Fibroblast of skin of abdomen (primary cell): ENCODE data around the gene FAM149A. TPM values are rescaled to one million over a fixed set of nuclear protein-coding genes. Genes with fewer than 3 reads are reported as not detected.

ENCODE experiments used
- DNase-seq: peaks from one replicate; pipeline ENCODE4 v3.0.0-alpha.2; 2013
- polyA plus RNA-seq, 2 experiments: library from polyadenylated mRNA; unstranded; fragments of 120-200 nt; gene quantifications; one replicate each; pipeline ENCODE4 v1.2.1, GENCODE V29; 2013; ENCODE audit not compliant: insufficient read length in 2 of 2

Gene FAM149A
- polyA plus RNA-seq (2013, experiment 1 of 2; ENCODE audit: insufficient read length), result 1.9 TPM
- 2.9 TPM for polyA plus RNA-seq (2013, experiment 2 of 2; ENCODE audit: insufficient read length)

- no peak for DNase-seq
These were observed at the start of gene FAM149A for GRCh38 chr4:186104114-186104889. TSS of gene FAM149A (plus strand) at chr4:186104704.

- DNase-seq, result no peak
These were observed 46.1 kb upstream of the FAM149A start for GRCh38 chr4:186058253-186058979.

GRCh38 chr4:186058980-186059316 is 45.6 kb upstream of the FAM149A start:
- no peak for DNase-seq

GRCh38 chr4:186061921-186062320 is 42.6 kb upstream of the FAM149A start:
- no peak for DNase-seq

GRCh38 chr4:186067757-186068385 is 36.6 kb upstream of the FAM149A start:
- DNase-seq, result peak; percentile 38

GRCh38 chr4:186068581-186069348 is 35.7 kb upstream of the FAM149A start, which contains the start of gene TLR3:
TSS of gene TLR3 (plus strand) at chr4:186069156. CDS start at chr4:186076620, 7,464 bp downstream.
- DNase-seq, result peak; percentile 21

- DNase-seq, result no peak
These were observed 34.8 kb upstream of the FAM149A start for GRCh38 chr4:186069729-186070128.

GRCh38 chr4:186072516-186072915 is 32.0 kb upstream of the FAM149A start:
- no peak for DNase-seq

GRCh38 chr4:186074189-186074588 is 30.3 kb upstream of the FAM149A start:
- no peak for DNase-seq

GRCh38 chr4:186078981-186079638 is 25.4 kb upstream of the FAM149A start:
- DNase-seq, result no peak

GRCh38 chr4:186079694-186080093 is 24.8 kb upstream of the FAM149A start:
- DNase-seq, result no peak

GRCh38 chr4:186081202-186081807 is 23.2 kb upstream of the FAM149A start:
- no peak for DNase-seq

GRCh38 chr4:186082221-186082620 is 22.3 kb upstream of the FAM149A start:
- DNase-seq, result no peak

- no peak for DNase-seq
These were observed 16.0 kb upstream of the FAM149A start for GRCh38 chr4:186088523-186088922.

GRCh38 chr4:186092296-186092695 is 12.2 kb upstream of the FAM149A start:
- no peak for DNase-seq

GRCh38 chr4:186095406-186095805 is 9.1 kb upstream of the FAM149A start:
- no peak for DNase-seq

- no peak for DNase-seq
These were observed 7.8 kb upstream of the FAM149A start for GRCh38 chr4:186096681-186097165.

- no peak for DNase-seq
These were observed 7.1 kb upstream of the FAM149A start for GRCh38 chr4:186097386-186097785.

GRCh38 chr4:186102931-186103330 is 1.6 kb upstream of the FAM149A start:
- no peak for DNase-seq

GRCh38 chr4:186104890-186105646 is 564 bp downstream of the FAM149A start:
- DNase-seq, result no peak
